IPS-20b (cell line): ENCODE results near the gene OXSR1.
"Not testable (repeated sequence)": the region's sequence is repeated elsewhere in the genome, so short reads cannot be mapped to it uniquely, and the experiment has no call there.

Experiments
- H3K27ac ChIP-seq: one replicate; pipeline ENCODE4 v1.5.1; 2013; ENCODE audit warnings: low read length
- H3K27me3 ChIP-seq: 2 replicates; pipeline ENCODE4 v1.6.1; 2013; ENCODE audit warnings: mild to moderate bottlenecking, low read length, inconsistent platforms; ENCODE audit not compliant: insufficient read depth
- H3K36me3 ChIP-seq: 2 replicates; pipeline ENCODE4 v1.6.1; 2013; ENCODE audit warnings: low read depth, mild to moderate bottlenecking, inconsistent platforms, low read length, moderate library complexity; ENCODE audit not compliant: insufficient read depth
- H3K4me1 ChIP-seq: 2 replicates; pipeline ENCODE4 v1.6.1; 2013; ENCODE audit warnings: mild to moderate bottlenecking, control low read depth, inconsistent platforms, low read length, moderate library complexity; ENCODE audit not compliant: insufficient read depth
- H3K4me3 ChIP-seq: 2 replicates; pipeline ENCODE4 v1.5.1; 2013; ENCODE audit warnings: mild to moderate bottlenecking, low read length, inconsistent platforms
- H3K9ac ChIP-seq: 2 replicates; pipeline ENCODE4 v1.6.1; 2013; ENCODE audit warnings: low read depth, mild to moderate bottlenecking, inconsistent platforms, low read length, moderate library complexity
- H3K9me3 ChIP-seq: 2 replicates; pipeline ENCODE4 v1.6.1; 2013; ENCODE audit warnings: mild to moderate bottlenecking, low read depth, low read length, inconsistent platforms; ENCODE audit not compliant: insufficient read depth

OXSR1 gene

DNA sequence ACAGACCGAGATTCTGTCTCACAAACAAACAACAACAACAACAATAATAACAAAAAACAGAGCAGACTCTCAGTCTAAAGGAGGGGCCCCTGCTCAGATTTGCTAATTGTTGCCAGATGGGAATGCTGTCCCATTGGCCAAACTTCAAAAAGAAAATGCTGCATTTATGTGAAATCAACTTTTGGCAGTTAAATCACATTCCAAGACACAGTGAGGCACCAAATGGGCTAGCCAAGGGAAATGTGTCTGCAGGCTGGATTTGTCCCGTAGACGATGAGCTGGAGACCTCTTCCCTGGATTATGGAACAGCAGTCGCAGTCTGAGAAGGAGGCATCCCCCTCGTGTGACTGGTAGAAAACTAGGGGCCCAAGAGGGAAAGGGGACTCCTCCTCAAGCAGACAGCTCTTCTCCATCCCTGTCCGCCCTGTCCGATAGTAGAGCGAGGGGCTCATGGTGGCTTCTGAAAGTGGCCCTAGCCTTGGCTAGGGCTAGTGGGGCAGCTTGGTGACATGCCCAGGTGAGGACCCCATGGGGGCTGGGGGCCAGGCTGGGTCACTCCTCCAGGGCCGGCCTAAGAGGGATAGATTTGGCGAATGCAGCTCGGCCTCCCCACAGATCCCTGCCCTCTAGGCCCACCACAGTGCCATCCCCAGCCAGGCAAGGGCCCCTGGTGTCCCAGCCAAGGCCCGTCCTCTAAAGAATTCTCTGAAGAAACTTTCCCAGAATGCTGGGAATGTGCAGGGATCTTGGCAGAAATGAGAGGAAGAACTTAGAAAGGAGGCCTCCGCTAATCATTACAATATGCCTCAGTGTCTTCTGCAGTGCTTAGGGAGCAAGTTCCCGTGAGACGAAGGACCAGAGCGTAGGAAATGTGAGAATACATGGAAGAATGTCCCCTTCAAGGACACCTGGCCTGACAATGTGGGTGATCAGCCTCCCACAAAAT is 118.7 kb downstream of the OXSR1 start:
- H3K9me3 ChIP-seq: no peaks in the 10 kb centered on the region
- no peaks in the 10 kb centered on the region for H3K36me3 ChIP-seq
- H3K27ac ChIP-seq: no peak overlapping the region
- no peak overlapping the region for H3K9ac ChIP-seq
- no peaks in the 10 kb centered on the region for H3K27me3 ChIP-seq
- no peak overlapping the region for H3K4me3 ChIP-seq
- no peaks in the 10 kb centered on the region for H3K4me1 ChIP-seq

GRCh38 chr3:38284756-38285150 is 119.4 kb downstream of the OXSR1 start:
- Histone ChIP-seq H3K27ac (no peak overlapping the region), H3K9me3 (no peaks in the 10 kb centered on the region), H3K4me3 (no peak overlapping the region), H3K27me3 (no peaks in the 10 kb centered on the region), H3K36me3 (no peaks in the 10 kb centered on the region), H3K9ac (no peak overlapping the region), H3K4me1 (no peaks in the 10 kb centered on the region)

GRCh38 chr3:38289286-38290217 is 124.2 kb downstream of the OXSR1 start:
- H3K27me3 ChIP-seq, H3K9ac ChIP-seq, H3K4me3 ChIP-seq, H3K9me3 ChIP-seq, H3K36me3 ChIP-seq, H3K4me1 ChIP-seq, H3K27ac ChIP-seq: not testable (repeated sequence)

- H3K27ac ChIP-seq, H3K27me3 ChIP-seq, H3K4me1 ChIP-seq, H3K9me3 ChIP-seq, H3K4me3 ChIP-seq, H3K9ac ChIP-seq, H3K36me3 ChIP-seq: not testable (repeated sequence)
Observed at GRCh38 chr3:38297053-38297452, 131.7 kb downstream of the OXSR1 start.

DNA sequence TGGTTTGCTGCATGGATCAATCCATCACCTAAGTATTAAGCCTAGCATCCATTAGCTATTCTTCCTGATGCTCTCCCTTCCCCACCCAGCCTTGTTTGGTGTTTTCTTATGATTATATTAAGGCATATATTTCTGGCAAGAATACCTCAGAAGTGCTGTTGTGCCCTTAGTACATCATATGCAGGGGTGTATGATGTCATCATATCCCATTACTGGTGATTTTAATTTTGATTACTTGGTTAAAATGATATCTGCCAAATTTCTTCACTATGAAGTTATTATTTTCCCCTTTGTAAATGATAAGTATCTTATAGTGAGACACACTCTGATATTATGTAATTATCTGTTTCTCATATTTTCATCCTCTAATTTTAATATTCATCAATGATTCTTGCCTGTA is 132.2 kb downstream of the OXSR1 start:
- no peaks in the 10 kb centered on the region for H3K36me3 ChIP-seq
- H3K9ac ChIP-seq: no peak overlapping the region
- no peaks in the 10 kb centered on the region for H3K4me1 ChIP-seq
- H3K9me3 ChIP-seq: no peaks in the 10 kb centered on the region
- H3K27ac ChIP-seq: no peak overlapping the region
- H3K4me3 ChIP-seq: no peak overlapping the region
- H3K27me3 ChIP-seq: no peaks in the 10 kb centered on the region

GRCh38 chr3:38297947-38298711 is 132.8 kb downstream of the OXSR1 start:
- H3K4me1 ChIP-seq: no peaks in the 10 kb centered on the region
- H3K27ac ChIP-seq: no peak overlapping the region
- no peak overlapping the region for H3K4me3 ChIP-seq
- H3K27me3 ChIP-seq: no peaks in the 10 kb centered on the region
- H3K9me3 ChIP-seq: no peaks in the 10 kb centered on the region
- H3K36me3 ChIP-seq: no peaks in the 10 kb centered on the region
- H3K9ac ChIP-seq: no peak overlapping the region
